ENCODE measurements around the gene NOMO2.
"Not testable (repeated sequence)": the region's sequence is repeated elsewhere in the genome, so short reads cannot be mapped to it uniquely, and the experiment has no call there.

GRCh38 chr16:18526547-18526946, 35.4 kb downstream of the NOMO2 start:
- not testable (repeated sequence) for TF ChIP-seq CTCF, POLR2A (IDR thresholded peaks at IDR 0.05)

Measured in tibial nerve (tissue), 3 donors.